OCI-LY7 (cell line): ENCODE measurements around the gene ACTL8. TPM values are rescaled to one million over a fixed set of nuclear protein-coding genes. Genes with fewer than 3 reads are reported as not detected.

Experiments
- BruUV-seq: library from RNA; stranded (reverse); fragments of 400-500 nt; replicated peaks from 2 replicates; lab custom pipeline; 2021; lab: Mats Ljungman, UMichigan
- CTCF ChIA-PET: fragments of 300-600 bp; sonication (Branson Sonifier 250); formaldehyde crosslinking; loops from one replicate; lab custom pipeline; 2022; ENCODE audit warnings: antibody characterized with exemption; ENCODE audit not compliant: unreplicated experiment; lab: Charles Lee
- POLR2A ChIA-PET: fragments of 300-600 bp; sonication (Branson Sonifier 250); formaldehyde crosslinking; loops from one replicate; lab custom pipeline; 2022; ENCODE audit warnings: antibody characterized with exemption; lab: Charles Lee
- DNase-seq: peaks from one replicate; pipeline ENCODE4 v3.0.0-alpha.2; 2015; ENCODE audit warnings: low spot score
- H2AFZ ChIP-seq: fragments of 200-600 bp; sonication (generic), shearing (Covaris generic); 2 replicates; pipeline ENCODE4 v1.6.1; 2014; ENCODE audit warnings: mild to moderate bottlenecking, antibody characterized with exemption, low read length, moderate library complexity
- H3K27ac ChIP-seq: fragments of 200-600 bp; sonication (generic); 2 replicates; pipeline ENCODE4 v1.5.1; 2014; ENCODE audit warnings: mixed run types, low read depth, mild to moderate bottlenecking, moderate library complexity, low read length, inconsistent platforms; ENCODE audit not compliant: poor library complexity, severe bottlenecking
- H3K36me3 ChIP-seq: fragments of 200-600 bp; sonication (generic); 2 replicates; pipeline ENCODE4 v1.6.1; 2014; ENCODE audit warnings: mild to moderate bottlenecking, antibody characterized with exemption, low read length, moderate library complexity, mixed read lengths; ENCODE audit not compliant: insufficient read depth
- H3K4me1 ChIP-seq: fragments of 200-600 bp; sonication (generic); 2 replicates; pipeline ENCODE4 v1.5.1; 2014; ENCODE audit warnings: mild to moderate bottlenecking, low read length; ENCODE audit not compliant: insufficient read depth, poor library complexity, severe bottlenecking
- H3K4me2 ChIP-seq: fragments of 200-600 bp; sonication (generic); 2 replicates; pipeline ENCODE4 v1.6.1; 2014; ENCODE audit warnings: mild to moderate bottlenecking, low read length
- H3K4me3 ChIP-seq: fragments of 200-600 bp; sonication (generic); 2 replicates; pipeline ENCODE4 v1.5.1; 2014; ENCODE audit warnings: mild to moderate bottlenecking, low read depth, low read length; ENCODE audit not compliant: poor library complexity, severe bottlenecking
- H3K79me2 ChIP-seq: fragments of 200-600 bp; sonication (generic); 2 replicates; pipeline ENCODE4 v1.6.1; 2016; ENCODE audit warnings: low read depth, mild to moderate bottlenecking, low read length, moderate library complexity, mixed read lengths; ENCODE audit not compliant: insufficient read depth
- H3K9me2 ChIP-seq: fragments of 200-600 bp; sonication (generic); 2 replicates; pipeline ENCODE4 v1.6.1; 2016; ENCODE audit warnings: mild to moderate bottlenecking, low read length, mixed read lengths; ENCODE audit not compliant: insufficient read depth
- H3K9me3 ChIP-seq: fragments of 200-600 bp; sonication (generic); 2 replicates; pipeline ENCODE4 v1.6.1; 2014; ENCODE audit warnings: mild to moderate bottlenecking, mixed run types, low read length, mixed read lengths
- H4K20me1 ChIP-seq: fragments of 200-600 bp; sonication (generic); 2 replicates; pipeline ENCODE4 v1.6.1; 2014; ENCODE audit warnings: mild to moderate bottlenecking, antibody characterized with exemption, low read length, moderate library complexity, mixed read lengths; ENCODE audit not compliant: insufficient read depth
- EZH2phosphoT487 ChIP-seq: fragments of 200-600 bp; sonication (generic); IDR thresholded peaks from 2 replicates; pipeline ENCODE4 v1.6.1; 2018; ENCODE audit warnings: low read depth, borderline replicate concordance, mild to moderate bottlenecking, mixed run types, antibody characterized with exemption, low read length, moderate library complexity, mixed read lengths
- intact Hi-C: fragments of 100-400 bp; cut with micrococcal nuclease; formaldehyde crosslinking; loops from one replicate; pipeline ENCODE4 v1.10.0; 2022; ENCODE audit not compliant: unreplicated experiment
- total RNA-seq, 2 experiments: library from RNA; depleted of rRNA in 1 of 2; stranded (reverse); fragments of >200 nt in 1 of 2; shearing (Covaris generic) in 1 of 2; gene quantifications; 2 replicates each; pipeline ENCODE4 v1.2.3, GENCODE V29; 2014 to 2022
- TF ChIP-seq, protein P1 (sequence below): fragments of 200-600 bp; sonication (generic); conservative IDR thresholded peaks from 2 replicates; pipeline ENCODE4 v1.5.1; 2014; ENCODE audit warnings: mild to moderate bottlenecking, antibody characterized with exemption, low read length, moderate library complexity, mixed read lengths

The ACTL8 gene
- total RNA-seq, 2 experiments from 2014 or later = not detected

GRCh38 chr1:17825273-17826164 lies 70.4 kb downstream of the ACTL8 start:
- ChIA-PET POLR2A (no interaction called here), CTCF (no interaction called here)
- Histone ChIP-seq H3K4me1 (no peaks in the 10 kb centered on the region), H3K27ac (no peak overlapping the region), H3K79me2 (no peaks in the 10 kb centered on the region), H2AFZ (no peak overlapping the region), H3K4me2 (no peak overlapping the region), H3K9me2 (no peaks in the 10 kb centered on the region), H4K20me1 (no peaks in the 10 kb centered on the region), H3K4me3 (no peak overlapping the region), H3K9me3 (no peaks in the 10 kb centered on the region), H3K36me3 (no peaks in the 10 kb centered on the region)
- intact Hi-C loops = loop anchor here (2.0 kb wide), 1 partner anchor 165 kb away; no protein-coding TSS in a partner anchor
- no TSS peak for BruUV-seq
- TF ChIP-seq, protein P1, sequence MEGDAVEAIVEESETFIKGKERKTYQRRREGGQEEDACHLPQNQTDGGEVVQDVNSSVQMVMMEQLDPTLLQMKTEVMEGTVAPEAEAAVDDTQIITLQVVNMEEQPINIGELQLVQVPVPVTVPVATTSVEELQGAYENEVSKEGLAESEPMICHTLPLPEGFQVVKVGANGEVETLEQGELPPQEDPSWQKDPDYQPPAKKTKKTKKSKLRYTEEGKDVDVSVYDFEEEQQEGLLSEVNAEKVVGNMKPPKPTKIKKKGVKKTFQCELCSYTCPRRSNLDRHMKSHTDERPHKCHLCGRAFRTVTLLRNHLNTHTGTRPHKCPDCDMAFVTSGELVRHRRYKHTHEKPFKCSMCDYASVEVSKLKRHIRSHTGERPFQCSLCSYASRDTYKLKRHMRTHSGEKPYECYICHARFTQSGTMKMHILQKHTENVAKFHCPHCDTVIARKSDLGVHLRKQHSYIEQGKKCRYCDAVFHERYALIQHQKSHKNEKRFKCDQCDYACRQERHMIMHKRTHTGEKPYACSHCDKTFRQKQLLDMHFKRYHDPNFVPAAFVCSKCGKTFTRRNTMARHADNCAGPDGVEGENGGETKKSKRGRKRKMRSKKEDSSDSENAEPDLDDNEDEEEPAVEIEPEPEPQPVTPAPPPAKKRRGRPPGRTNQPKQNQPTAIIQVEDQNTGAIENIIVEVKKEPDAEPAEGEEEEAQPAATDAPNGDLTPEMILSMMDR = no peak
- TF ChIP-seq EZH2phosphoT487 = no peak
- DNase-seq = no peak

- no peak overlapping the region for H3K27ac ChIP-seq
- H4K20me1 ChIP-seq = no peaks in the 10 kb centered on the region
- no peaks in the 10 kb centered on the region for H3K9me2 ChIP-seq
- no peak overlapping the region for H3K4me2 ChIP-seq
- no peaks in the 10 kb centered on the region for H3K36me3 ChIP-seq
- no peaks in the 10 kb centered on the region for H3K79me2 ChIP-seq
- BruUV-seq = no TSS peak
- no peaks in the 10 kb centered on the region for H3K9me3 ChIP-seq
- intact Hi-C loops = loop anchor here (2.0 kb wide), 1 partner anchor 165 kb away; no protein-coding TSS in a partner anchor
- H3K4me3 ChIP-seq = no peak overlapping the region
- no peak overlapping the region for H2AFZ ChIP-seq
- TF ChIP-seq EZH2phosphoT487 = no peak
- TF ChIP-seq, protein P1 = peak; percentile 79
- no peaks in the 10 kb centered on the region for H3K4me1 ChIP-seq
- ChIA-PET POLR2A (no interaction called here), CTCF (no interaction called here)
- DNase-seq = peak; percentile 46
Measured at GRCh38 chr1:17826165-17826488, 71.0 kb downstream of the ACTL8 start.

GRCh38 chr1:17828991-17829390 lies 73.9 kb downstream of the ACTL8 start:
- POLR2A ChIA-PET = no interaction called here
- intact Hi-C loops = no loop called here

More at GRCh38 chr1:17828991-17829390, 73.9 kb downstream of the ACTL8 start:
- Histone ChIP-seq H2AFZ (no peak overlapping the region), H3K4me1 (no peaks in the 10 kb centered on the region), H4K20me1 (no peaks in the 10 kb centered on the region; the same call in 1 of the 2 replicates), H3K9me3 (no peaks in the 10 kb centered on the region), H3K4me2 (no peak overlapping the region), H3K36me3 (no peaks in the 10 kb centered on the region), H3K9me2 (no peaks in the 10 kb centered on the region), H3K79me2 (no peaks in the 10 kb centered on the region), H3K27ac (no peak overlapping the region), H3K4me3 (no peak overlapping the region)
- BruUV-seq = no TSS peak
- DNase-seq = no peak
- CTCF ChIA-PET = no interaction called here
- TF ChIP-seq, protein P1 = no peak
- no peak for TF ChIP-seq EZH2phosphoT487
